K562 (cell line): ENCODE data around the gene NDUFAF3. TPM values are rescaled to one million over a fixed set of nuclear protein-coding genes. Genes with fewer than 3 reads are reported as not detected.

ENCODE experiments used
- ATAC-seq: fragments of 200-7000 bp; cut with Tn5 transposase; 3 replicates; pipeline ENCODE4 v1.9.1; 2020; ENCODE audit warnings: moderate library complexity
- BruUV-seq: library from RNA; stranded (reverse); fragments of 400-500 nt; replicated peaks from 2 replicates; lab custom pipeline; 2021; lab: Mats Ljungman, UMichigan
- CTCF ChIA-PET: fragments of 300-600 bp; formaldehyde crosslinking; extraction: SDS; loops from one replicate; lab custom pipeline; 2021; ENCODE audit warnings: low intra/inter-chr PET ratio; lab: Yijun Ruan, JAX
- POLR2A ChIA-PET: fragments of 300-600, 350-650 bp; sonication (Branson Sonifier 250); formaldehyde crosslinking; extraction: SDS; loops from one replicate; lab custom pipeline; 2021; ENCODE audit warnings: antibody characterized with exemption, inconsistent platforms; lab: Yijun Ruan, JAX
- DNase-seq, 4 experiments: peaks; one replicate each; pipeline versions ENCODE4 v3.0.0 to v3.0.0-alpha.2; 2011 to 2018; ENCODE audit warnings: low spot score in 3 of 4, mixed read lengths in 3 of 4; ENCODE audit errors: extremely low read depth in 1 of 4
- FAIRE-seq: peaks from 2 replicates; lab custom pipeline; 2011; peaks lifted over from hg19 to GRCh38; lab: Jason Lieb, UNC
- H2AFZ ChIP-seq: 2 replicates; pipeline ENCODE4 v1.6.0; 2011; ENCODE audit warnings: low read depth, low read length, control low read depth, inconsistent platforms
- H3K27ac ChIP-seq: fragments of 200-600 bp; 3 replicates; pipeline ENCODE4 v1.8.0; 2011; ENCODE audit warnings: low read depth, mild to moderate bottlenecking, control low read depth, inconsistent platforms, low read length, moderate library complexity, mixed read lengths; ENCODE audit errors: extremely low read depth
- H3K27me3 ChIP-seq, 2 experiments: fragments of 300-600 bp in 1 of 2; 2 replicates in 1 of 2; 3 replicates in 1 of 2; pipeline versions ENCODE4 v1.6.0 to v1.8.0; 2011; ENCODE audit warnings: inconsistent platforms in 2 of 2, low read length in 2 of 2, mild to moderate bottlenecking in 1 of 2, mixed read lengths in 1 of 2, moderate library complexity in 1 of 2; ENCODE audit not compliant: control insufficient read depth in 2 of 2, insufficient read depth in 2 of 2
- H3K36me3 ChIP-seq: fragments of 300-600 bp; 3 replicates; pipeline ENCODE4 v1.8.0; 2011; ENCODE audit warnings: mild to moderate bottlenecking, low read length, inconsistent platforms; ENCODE audit not compliant: control insufficient read depth, insufficient read depth
- H3K4me1 ChIP-seq, 2 experiments: fragments of 200-600 bp in 1 of 2; replicated peaks in 1 of 2; 2 replicates in 1 of 2; 3 replicates in 1 of 2; pipeline versions ENCODE4 v1.5.1 to v1.8.0; 2011; ENCODE audit warnings: inconsistent platforms in 2 of 2, low read length in 2 of 2, mild to moderate bottlenecking in 1 of 2, mixed read lengths in 1 of 2, moderate library complexity in 1 of 2; ENCODE audit not compliant: control insufficient read depth in 2 of 2, insufficient read depth in 2 of 2
- H3K4me2 ChIP-seq: 2 replicates; pipeline ENCODE4 v1.6.1; 2011; ENCODE audit warnings: low read length, control low read depth, inconsistent platforms, mixed read lengths; ENCODE audit not compliant: insufficient read depth
- H3K4me3 ChIP-seq: fragments of 200-600 bp; sonication (generic), shearing (Covaris generic); 2 replicates; pipeline ENCODE4 v1.5.1; 2016; ENCODE audit warnings: control low read depth, inconsistent platforms
- H3K79me2 ChIP-seq: fragments of 200-600 bp; 3 replicates; pipeline ENCODE4 v1.8.0; 2011; ENCODE audit warnings: low read length, inconsistent platforms; ENCODE audit not compliant: control insufficient read depth, insufficient read depth
- H3K9ac ChIP-seq, 2 experiments: 2 replicates each; pipeline versions ENCODE4 v1.6.0 to v1.6.1; 2011; ENCODE audit warnings: low read depth in 2 of 2, low read length in 2 of 2, control low read depth in 1 of 2, inconsistent platforms in 1 of 2, mild to moderate bottlenecking in 1 of 2, mixed read lengths in 1 of 2; ENCODE audit not compliant: insufficient read depth in 1 of 2
- H3K9me1 ChIP-seq: one replicate; pipeline ENCODE4 v1.6.0; 2011; ENCODE audit warnings: inconsistent platforms, mild to moderate bottlenecking, low read length, moderate library complexity; ENCODE audit not compliant: control insufficient read depth, insufficient read depth
- H3K9me3 ChIP-seq: replicated peaks from 2 replicates; pipeline ENCODE4 v1.5.1; 2011; ENCODE audit warnings: low read depth, low read length, inconsistent platforms; ENCODE audit not compliant: control insufficient read depth, insufficient read depth
- H4K20me1 ChIP-seq: replicated peaks from 2 replicates; pipeline ENCODE4 v1.6.1; 2011; ENCODE audit warnings: low read length, inconsistent platforms, mixed read lengths; ENCODE audit not compliant: control insufficient read depth, insufficient read depth
- POLR2A ChIP-seq: fragments of 450-650 bp; conservative IDR thresholded peaks from 2 replicates; pipeline ENCODE4 v1.6.1; 2016
- POLR2AphosphoS5 ChIP-seq: IDR thresholded peaks from 2 replicates; pipeline ENCODE4 v1.6.1; 2011; ENCODE audit warnings: mild to moderate bottlenecking, low read depth, low read length, moderate library complexity; ENCODE audit not compliant: control insufficient read depth, insufficient read depth
- ZNF764 ChIP-seq: fragments of 250-450 bp; sonication (Bioruptor Pico); IDR thresholded peaks from 2 replicates; pipeline ENCODE4 v1.4.0; 2020; ENCODE audit warnings: low read depth, mild to moderate bottlenecking, moderate library complexity
- WGBS: fragments of 100-300 bp; shearing (Covaris generic); methylation state at CpG from one replicate; pipeline ENCODE4 v1.1.6; 2016; ENCODE audit warnings: low coverage, mixed read lengths; ENCODE audit not compliant: insufficient coverage; ENCODE audit errors: missing lambda C conversion rate; 5-methylcytosine and 5-hydroxymethylcytosine counted together
- in situ Hi-C: fragments of 300-500 bp; cut with MboI; formaldehyde crosslinking; loops from 4 replicates; pipeline ENCODE4 v1.15.0; 2018; ENCODE audit warnings: inconsistent platforms, mixed read lengths
- intact Hi-C: fragments of 100-400 bp; cut with micrococcal nuclease; formaldehyde crosslinking; loops from 2 replicates; pipeline ENCODE4 v1.14.2; 2022
- polyA plus RNA-seq, 8 experiments: library from polyadenylated mRNA; depleted of rRNA in 4 of 8; stranded (reverse) in 5 of 8; unstranded in 3 of 8; fragments of >200 nt; fragmentation: Nextera tagmentation in 2 of 8; fragmentation: Illumina TruSeq in 1 of 8; extraction: Ambion mirVana in 2 of 8; extraction: Trizol in 1 of 8; gene quantifications; 2 replicates each; pipeline versions ENCODE4 v1.2.1 to v1.2.3, GENCODE V29; 2011 to 2014; ENCODE audit warnings: inconsistent platforms in 1 of 8, missing spikeins in 1 of 8
- total RNA-seq, 7 experiments: library from RNA; depleted of rRNA in 6 of 7; stranded (reverse); fragments of >200 nt in 6 of 7; fragmentation: Illumina TruSeq in 2 of 7; extraction: Trizol in 2 of 7; gene quantifications; 2 replicates each; pipeline versions ENCODE4 v1.2.1 to v1.2.3, GENCODE V29; 2011 to 2021; ENCODE audit warnings: low replicate concordance in 1 of 7
- TF ChIP-seq, protein P1 (sequence below), 2 experiments: fragments of 250-450 bp in 1 of 2; fragments of 450-650 bp in 1 of 2; sonication (Bioruptor Pico) in 1 of 2; IDR thresholded peaks; 2 replicates each; pipeline versions ENCODE4 v1.6.1 to v1.8.0; 2016 to 2021; ENCODE audit warnings: mild to moderate bottlenecking in 2 of 2, moderate library complexity in 2 of 2, missing compliant biosample characterization in 1 of 2, missing genetic modification characterization in 1 of 2

Gene NDUFAF3
- total and polyA plus RNA-seq, 9 of the 15 experiments (the other 6 are each of a cell fraction or from before 2014, with no cell fraction given) = 17.0 to 127 (median 36.3) TPM

GRCh38 chr3:48985831-48986376 is 36.0 kb upstream of the NDUFAF3 start:
- WGBS = 84% methylated on average over 7 of the region's 7 CpGs
- FAIRE-seq (no peak), ATAC-seq (no peak), DNase-seq (no peak)
- intact Hi-C loops = loop anchor here (5.0 kb wide), 1 partner anchor 171 kb away; no protein-coding TSS in a partner anchor
- peaks cover 45% of the 10 kb centered on the region; the same call in 2 of the 3 replicates for H3K36me3 ChIP-seq
- TF ChIP-seq POLR2A (peak; percentile 40; the same call in 1 of the 2 replicates), POLR2AphosphoS5 (peak; percentile 24; the same call in 1 of the 2 replicates), ZNF764 (CRISPR knock-in tag) (no peak)
- TF ChIP-seq, protein P1, sequence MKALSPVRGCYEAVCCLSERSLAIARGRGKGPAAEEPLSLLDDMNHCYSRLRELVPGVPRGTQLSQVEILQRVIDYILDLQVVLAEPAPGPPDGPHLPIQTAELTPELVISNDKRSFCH (CRISPR knock-in tag; IDR thresholded peaks at IDR 0.05) = no peak
- TF ChIP-seq, protein P1 (tag; IDR thresholded peaks at IDR 0.05) = no peak
- in situ Hi-C loops = no loop called here
- no peaks in the 10 kb centered on the region for H3K27me3 ChIP-seq
- H3K4me2 ChIP-seq = no peak overlapping the region
- no peak overlapping the region for H3K4me3 ChIP-seq
- no peak overlapping the region for H3K27ac ChIP-seq
- no peaks in the 10 kb centered on the region for H3K9me1 ChIP-seq
- no peaks in the 10 kb centered on the region for H3K9me3 ChIP-seq
- BruUV-seq = no TSS peak
- no peak overlapping the region for H3K9ac ChIP-seq
- no peaks in the 10 kb centered on the region for H4K20me1 ChIP-seq
- H2AFZ ChIP-seq = no peak overlapping the region
- CTCF ChIA-PET = no interaction called here
- H3K79me2 ChIP-seq = no peaks in the 10 kb centered on the region
- POLR2A ChIA-PET = interaction anchor here (0.5 to 2.0 kb wide), 3 partner anchors 12 to 135 kb away, joined by 3 to 5 read pairs (median 4); partner anchors contain the start of gene USP19
- H3K4me1 ChIP-seq = peaks cover 9 to 21% of the 10 kb centered on the region in 2 experiments
